RPMI7951 (cell line): ENCODE measurements around the gene PDZK1IP1. TPM values are rescaled to one million over a fixed set of nuclear protein-coding genes. Genes with fewer than 3 reads are reported as not detected.
"Not testable (repeated sequence)": the region's sequence is repeated elsewhere in the genome, so short reads cannot be mapped to it uniquely, and the experiment has no call there.

ENCODE experiments used
- DNase-seq: peaks from one replicate; pipeline ENCODE4 v3.0.0-alpha.2; 2012; ENCODE audit warnings: low read depth
- total RNA-seq: library from RNA; depleted of rRNA; stranded (reverse); fragments of >200 nt; shearing (Covaris generic); gene quantifications from 2 replicates; pipeline ENCODE4 v1.2.3, GENCODE V29; 2014

PDZK1IP1 gene
- total RNA-seq, 1 experiment from 2014 or later = not detected

GRCh38 chr1:47196622-47197021 lies 6.8 kb upstream of the PDZK1IP1 start:
- no peak for DNase-seq

- not testable (repeated sequence) for DNase-seq
Observed at GRCh38 chr1:47195981-47196380, 6.1 kb upstream of the PDZK1IP1 start.

- no peak for DNase-seq
Observed at GRCh38 chr1:47194311-47194710, 4.5 kb upstream of the PDZK1IP1 start.

GRCh38 chr1:47193496-47193895 lies 3.7 kb upstream of the PDZK1IP1 start:
- not testable (repeated sequence) for DNase-seq

- peak; percentile 63 for DNase-seq
Observed at GRCh38 chr1:47192458-47193384, 2.9 kb upstream of the PDZK1IP1 start.

GRCh38 chr1:47191940-47192457 lies 2.2 kb upstream of the PDZK1IP1 start:
- DNase-seq = no peak

- DNase-seq = no peak
Observed at GRCh38 chr1:47190857-47191256, 1.0 kb upstream of the PDZK1IP1 start.

- no peak for DNase-seq
Observed at GRCh38 chr1:47190509-47190855, 646 bp upstream of the PDZK1IP1 start.

- DNase-seq = no peak
Observed at GRCh38 chr1:47188791-47189785, 748 bp downstream of the PDZK1IP1 start.

- DNase-seq = no peak
Observed at GRCh38 chr1:47187926-47188250, 1.9 kb downstream of the PDZK1IP1 start.

GRCh38 chr1:47187231-47187925 lies 2.5 kb downstream of the PDZK1IP1 start:
- no peak for DNase-seq

- DNase-seq = no peak
Observed at GRCh38 chr1:47186267-47187185, 3.3 kb downstream of the PDZK1IP1 start.

- DNase-seq = no peak
Observed at GRCh38 chr1:47184822-47185677, 4.8 kb downstream of the PDZK1IP1 start.

- no peak for DNase-seq
Observed at GRCh38 chr1:47184090-47184821, 5.6 kb downstream of the PDZK1IP1 start.

GRCh38 chr1:47183308-47184089 lies 6.3 kb downstream of the PDZK1IP1 start:
- no peak for DNase-seq

- no peak for DNase-seq
Observed at GRCh38 chr1:47182676-47183235, 7.1 kb downstream of the PDZK1IP1 start.

- DNase-seq = peak; percentile 60
Observed at GRCh38 chr1:47181955-47182675, 7.7 kb downstream of the PDZK1IP1 start.
